Mesenchymal stem cell (in vitro differentiated cells and primary cell): ENCODE results near the gene XRCC4.

Experiments used
- DNase-seq: peaks from one replicate; pipeline ENCODE4 v3.0.0-alpha.2; 2013
- H2AFZ ChIP-seq: one replicate; pipeline ENCODE4 v1.6.1; 2013; ENCODE audit warnings: low read depth, mild to moderate bottlenecking, control low read depth, inconsistent platforms, low read length, moderate library complexity
- H2AK5ac ChIP-seq: 2 replicates; pipeline ENCODE4 v1.6.1; 2013; ENCODE audit warnings: low read length, moderate library complexity, mild to moderate bottlenecking, inconsistent platforms; ENCODE audit not compliant: severe bottlenecking
- H2BK120ac ChIP-seq: one replicate; pipeline ENCODE4 v1.6.1; 2013; ENCODE audit warnings: low read depth, mild to moderate bottlenecking, inconsistent platforms, low read length, moderate library complexity
- H2BK12ac ChIP-seq, 2 experiments: one replicate each; pipeline ENCODE4 v1.6.1; 2013; ENCODE audit warnings: inconsistent platforms in 2 of 2, low read length in 2 of 2, mild to moderate bottlenecking in 2 of 2, moderate library complexity in 2 of 2, control low read depth in 1 of 2
- H2BK15ac ChIP-seq: one replicate; pipeline ENCODE4 v1.6.1; 2013; ENCODE audit warnings: mild to moderate bottlenecking, low read depth, inconsistent platforms; ENCODE audit not compliant: poor library complexity, severe bottlenecking
- H2BK5ac ChIP-seq: 2 replicates; pipeline ENCODE4 v1.6.1; 2013; ENCODE audit warnings: low read depth, mild to moderate bottlenecking, low read length, control low read depth, inconsistent platforms; ENCODE audit not compliant: poor library complexity, severe bottlenecking
- H3K14ac ChIP-seq, 2 experiments: one replicate each; pipeline ENCODE4 v1.6.1; 2013; ENCODE audit warnings: inconsistent platforms in 2 of 2, low read length in 2 of 2, control low read depth in 1 of 2, mild to moderate bottlenecking in 1 of 2, moderate library complexity in 1 of 2
- H3K18ac ChIP-seq, 2 experiments: one replicate each; pipeline ENCODE4 v1.6.1; 2013; ENCODE audit warnings: inconsistent platforms in 2 of 2, low read length in 2 of 2, control low read depth in 1 of 2, low read depth in 1 of 2, mild to moderate bottlenecking in 1 of 2
- H3K23ac ChIP-seq, 2 experiments: one replicate each; pipeline ENCODE4 v1.6.1; 2013; ENCODE audit warnings: inconsistent platforms in 2 of 2, low read length in 2 of 2, mild to moderate bottlenecking in 2 of 2, moderate library complexity in 2 of 2, control low read depth in 1 of 2
- H3K27ac ChIP-seq: 2 replicates; pipeline ENCODE4 v1.5.1; 2013; ENCODE audit warnings: mild to moderate bottlenecking, moderate library complexity, low read length, control low read depth, inconsistent platforms; ENCODE audit not compliant: poor library complexity, severe bottlenecking
- H3K27me3 ChIP-seq, 2 experiments: 2 replicates each; pipeline versions ENCODE4 v1.6.1 to v1.7.0; 2013; ENCODE audit warnings: low read length in 2 of 2, mild to moderate bottlenecking in 2 of 2, moderate library complexity in 2 of 2, control low read depth in 1 of 2, inconsistent platforms in 1 of 2; ENCODE audit not compliant: control insufficient read depth in 1 of 2, insufficient read depth in 1 of 2
- H3K36me3 ChIP-seq, 2 experiments: 2 replicates each; pipeline versions ENCODE4 v1.6.1 to v1.7.0; 2013; ENCODE audit warnings: low read length in 2 of 2, control low read depth in 1 of 2, inconsistent platforms in 1 of 2, low read depth in 1 of 2, mild to moderate bottlenecking in 1 of 2; ENCODE audit not compliant: insufficient read depth in 2 of 2, control insufficient read depth in 1 of 2
- H3K4ac ChIP-seq, 2 experiments: one replicate each; pipeline ENCODE4 v1.6.1; 2013; ENCODE audit warnings: inconsistent platforms in 2 of 2, low read length in 2 of 2, mild to moderate bottlenecking in 2 of 2, moderate library complexity in 2 of 2, control low read depth in 1 of 2, low read depth in 1 of 2
- H3K4me1 ChIP-seq: 2 replicates; pipeline ENCODE4 v1.6.1; 2013; ENCODE audit warnings: low read depth, low read length, control low read depth; ENCODE audit not compliant: control insufficient read depth, insufficient read depth
- H3K4me2 ChIP-seq: 2 replicates; pipeline ENCODE4 v1.6.1; 2013; ENCODE audit warnings: low read length, mild to moderate bottlenecking, inconsistent platforms; ENCODE audit not compliant: poor library complexity, severe bottlenecking
- H3K4me3 ChIP-seq, 2 experiments: 2 replicates each; pipeline versions ENCODE4 v1.5.1 to v1.7.0; 2013; ENCODE audit warnings: low read length in 2 of 2, mild to moderate bottlenecking in 2 of 2, control low read depth in 1 of 2, low read depth in 1 of 2; ENCODE audit not compliant: insufficient read depth in 1 of 2
- H3K79me1 ChIP-seq: replicated peaks from 2 replicates; pipeline ENCODE4 v1.6.1; 2013; ENCODE audit warnings: mild to moderate bottlenecking, control low read depth, low read length, inconsistent platforms; ENCODE audit not compliant: poor library complexity, severe bottlenecking
- H3K9ac ChIP-seq: 2 replicates; pipeline ENCODE4 v1.7.0; 2013; ENCODE audit warnings: mild to moderate bottlenecking, low read length, moderate library complexity
- H3K9me3 ChIP-seq: 2 replicates; pipeline ENCODE4 v1.7.0; 2013; ENCODE audit warnings: mild to moderate bottlenecking, low read length; ENCODE audit not compliant: control insufficient read depth
- H4K8ac ChIP-seq: one replicate; pipeline ENCODE4 v1.6.1; 2013; ENCODE audit warnings: inconsistent platforms, mild to moderate bottlenecking, low read length, moderate library complexity
- H4K91ac ChIP-seq: one replicate; pipeline ENCODE4 v1.6.1; 2013; ENCODE audit warnings: mild to moderate bottlenecking, low read length, inconsistent platforms
- WGBS: methylation state at CpG from one replicate; pipeline ENCODE4 v1.1.7; 2013; ENCODE audit warnings: mixed read lengths; 5-methylcytosine and 5-hydroxymethylcytosine counted together

The XRCC4 gene

DNA sequence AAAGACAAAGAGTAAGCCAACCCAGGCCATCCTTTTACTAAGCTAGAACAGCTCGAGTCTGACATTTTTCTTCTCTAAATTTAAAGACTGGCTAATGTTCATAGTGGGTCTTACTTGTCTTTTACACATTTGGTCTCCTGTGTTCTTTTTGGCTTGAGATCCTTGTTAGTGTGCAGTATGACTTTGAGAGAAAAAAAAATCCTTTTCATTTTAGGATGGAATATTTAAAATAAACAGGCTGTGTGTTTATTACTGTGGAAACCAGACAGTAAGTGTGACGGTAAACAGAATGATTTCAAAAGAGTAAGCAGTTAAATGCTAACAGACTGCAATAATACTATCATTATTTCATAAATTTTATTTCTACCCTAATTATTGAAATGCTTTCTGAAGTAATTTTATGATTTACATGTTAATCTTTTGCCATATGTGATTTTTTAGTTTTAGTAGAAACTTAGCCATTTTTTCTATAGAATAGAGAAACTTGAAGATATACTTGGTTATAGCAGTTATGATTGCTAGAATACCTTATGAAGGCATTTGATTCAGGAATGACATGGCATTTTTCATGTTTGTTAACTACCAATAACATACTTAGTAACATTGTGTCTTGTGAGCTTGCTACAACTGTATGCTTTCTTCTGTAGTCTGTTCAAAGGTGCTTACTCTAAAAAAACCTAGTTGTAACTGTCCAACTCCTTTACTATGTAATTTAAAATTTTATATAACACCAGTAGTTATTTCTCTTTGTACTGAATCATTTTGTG lies 92.4 kb downstream of the XRCC4 start:
- no peaks in the 10 kb centered on the region for H3K27me3 ChIP-seq
- WGBS = no CpG with 5 or more reads among the region's 2 CpGs
- no peak overlapping the region for H3K4ac ChIP-seq
- peak; percentile 14 for DNase-seq
- H2BK120ac ChIP-seq = no peak overlapping the region
- H2AFZ ChIP-seq = no peak overlapping the region
- no peak overlapping the region for H3K9ac ChIP-seq
- H3K27ac ChIP-seq = no peak overlapping the region
- no peak overlapping the region for H3K14ac ChIP-seq
- no peak overlapping the region for H2BK5ac ChIP-seq
- H2BK15ac ChIP-seq = no peak overlapping the region
- no peaks in the 10 kb centered on the region for H3K79me1 ChIP-seq
- no peak overlapping the region for H4K8ac ChIP-seq
- no peak overlapping the region for H2BK12ac ChIP-seq
- no peak overlapping the region for H3K4me2 ChIP-seq
- no peak overlapping the region for H3K18ac ChIP-seq
- H3K4me1 ChIP-seq = no peaks in the 10 kb centered on the region
- no peaks in the 10 kb centered on the region for H3K9me3 ChIP-seq
- H3K23ac ChIP-seq = no peak overlapping the region
- H3K4me3 ChIP-seq = no peak overlapping the region
- no peaks in the 10 kb centered on the region for H3K36me3 ChIP-seq
- no peak overlapping the region for H4K91ac ChIP-seq
- no peak overlapping the region for H2AK5ac ChIP-seq

DNA sequence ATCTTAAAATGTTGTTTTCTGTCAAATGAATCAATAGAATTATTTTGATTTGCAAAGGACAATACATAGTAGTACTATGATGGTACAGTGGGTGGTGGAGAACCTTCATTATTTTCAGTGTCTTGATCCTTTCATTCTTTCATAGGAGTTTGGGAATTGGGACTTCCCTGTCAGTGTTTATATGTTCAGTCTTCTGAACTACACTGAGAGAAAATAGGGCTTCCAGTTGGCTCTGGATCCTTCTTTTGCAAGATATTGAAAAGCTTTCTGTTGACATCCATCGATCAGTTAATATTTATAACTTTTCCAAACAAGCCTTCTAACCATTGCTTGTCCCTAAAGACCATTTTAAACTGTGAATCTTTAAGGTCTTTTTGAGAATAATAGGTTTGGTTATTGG lies 94.7 kb downstream of the XRCC4 start:
- no peak overlapping the region for H4K91ac ChIP-seq
- no peaks in the 10 kb centered on the region for H3K27me3 ChIP-seq
- no peaks in the 10 kb centered on the region for H3K9me3 ChIP-seq
- no peak overlapping the region for H2AK5ac ChIP-seq
- no peak overlapping the region for H2BK12ac ChIP-seq
- H3K4me3 ChIP-seq = no peak overlapping the region
- H3K23ac ChIP-seq = no peak overlapping the region
- H2BK120ac ChIP-seq = no peak overlapping the region
- H3K4me1 ChIP-seq = no peaks in the 10 kb centered on the region
- H2BK5ac ChIP-seq = no peak overlapping the region
- H3K18ac ChIP-seq = no peak overlapping the region
- H3K27ac ChIP-seq = no peak overlapping the region
- H4K8ac ChIP-seq = no peak overlapping the region
- no peak overlapping the region for H2BK15ac ChIP-seq
- H2AFZ ChIP-seq = no peak overlapping the region
- no peak overlapping the region for H3K14ac ChIP-seq
- 100% methylated on average over 1 of the region's 1 CpG for WGBS
- H3K4me2 ChIP-seq = no peak overlapping the region
- H3K79me1 ChIP-seq = no peaks in the 10 kb centered on the region
- no peak for DNase-seq
- H3K36me3 ChIP-seq = no peaks in the 10 kb centered on the region
- peak overlapping the region; percentile 61 for H3K9ac ChIP-seq
- H3K4ac ChIP-seq = no peak overlapping the region

DNA sequence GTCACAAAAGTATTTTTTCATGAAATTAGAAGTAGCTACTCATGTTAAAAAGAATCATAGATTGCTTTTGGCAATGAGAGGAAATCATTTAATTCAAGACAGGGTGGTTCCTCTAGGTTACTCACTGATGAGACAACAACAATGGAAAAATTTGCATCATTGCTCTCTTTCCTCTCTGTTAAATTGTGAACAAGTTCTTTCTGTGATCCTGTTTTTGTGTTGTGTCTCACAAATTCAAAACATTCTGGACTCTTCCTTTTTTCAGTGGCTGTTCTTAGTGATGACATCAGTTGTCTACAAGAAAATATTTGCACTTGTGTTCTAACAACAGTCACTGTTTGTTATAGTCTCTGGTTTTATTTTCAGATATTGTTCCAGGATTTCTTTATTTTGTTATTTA lies 95.3 kb downstream of the XRCC4 start:
- DNase-seq = peak; percentile 20
- no peaks in the 10 kb centered on the region for H3K4me1 ChIP-seq
- no peaks in the 10 kb centered on the region for H3K79me1 ChIP-seq

DNA sequence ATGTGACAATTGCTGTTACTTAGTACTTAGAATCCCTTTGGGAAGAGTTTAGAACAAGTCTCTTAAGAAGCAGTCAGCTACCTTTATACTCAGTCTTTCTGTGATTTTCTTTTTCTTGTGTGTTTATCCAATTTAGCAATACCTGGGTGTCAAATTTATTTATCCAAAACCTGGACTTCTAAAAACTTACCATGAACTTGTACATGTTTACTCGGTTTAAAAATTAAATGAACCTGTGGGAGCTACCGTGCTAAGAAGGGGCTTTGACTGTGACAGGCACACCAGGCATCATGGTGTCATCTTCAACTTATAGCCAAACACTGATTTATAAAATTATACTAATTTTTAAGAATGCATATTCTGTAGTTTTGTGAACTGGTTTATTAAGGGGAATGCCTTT lies 96.5 kb downstream of the XRCC4 start:
- Histone ChIP-seq H2AFZ (no peak overlapping the region), H3K27me3 (no peaks in the 10 kb centered on the region), H3K9me3 (no peaks in the 10 kb centered on the region), H4K8ac (no peak overlapping the region), H3K4me3 (no peak overlapping the region), H3K36me3 (no peaks in the 10 kb centered on the region), H3K14ac (no peak overlapping the region), H3K79me1 (no peaks in the 10 kb centered on the region), H2AK5ac (no peak overlapping the region), H3K9ac (no peak overlapping the region), H3K18ac (no peak overlapping the region), H3K23ac (no peak overlapping the region), H2BK15ac (no peak overlapping the region), H2BK120ac (no peak overlapping the region), H3K4ac (no peak overlapping the region), H3K4me2 (no peak overlapping the region), H3K27ac (no peak overlapping the region), H4K91ac (no peak overlapping the region), H3K4me1 (no peaks in the 10 kb centered on the region), H2BK5ac (no peak overlapping the region), H2BK12ac (no peak overlapping the region)
- WGBS = 96% methylated on average over 2 of the region's 2 CpGs
- no peak for DNase-seq

More for the DNA sequence above, 95.3 kb downstream of the XRCC4 start:
- Histone ChIP-seq H3K23ac (no peak overlapping the region), H3K27ac (no peak overlapping the region), H3K36me3 (no peaks in the 10 kb centered on the region), H4K91ac (no peak overlapping the region), H3K18ac (no peak overlapping the region), H3K27me3 (no peaks in the 10 kb centered on the region), H2BK120ac (no peak overlapping the region), H3K4ac (no peak overlapping the region), H3K9ac (peak overlapping the region; percentile 61), H2BK5ac (no peak overlapping the region), H3K9me3 (no peaks in the 10 kb centered on the region), H2AK5ac (no peak overlapping the region), H3K4me3 (no peak overlapping the region), H2BK12ac (no peak overlapping the region), H2AFZ (no peak overlapping the region), H3K14ac (no peak overlapping the region), H2BK15ac (no peak overlapping the region), H3K4me2 (no peak overlapping the region), H4K8ac (no peak overlapping the region)
